Uterus (tissue), 2 donors: ENCODE data around the gene SAMM50.

Experiments
- POLR2A ChIP-seq, 2 donors: fragments of 450-650 bp; IDR thresholded peaks; one replicate each; pipeline ENCODE4 v1.6.1; 2016; ENCODE audit warnings: antibody characterized with exemption in 2 of 2, mild to moderate bottlenecking in 1 of 2, moderate library complexity in 1 of 2
- TF ChIP-seq, protein P1 (sequence below), 4 experiments: fragments of 200-600 bp in 2 of 4; fragments of 450-650 bp in 2 of 4; sonication (generic) in 2 of 4; IDR thresholded peaks; one replicate each; pipeline ENCODE4 v1.5.1; 2016 to 2019; ENCODE audit warnings: antibody characterized with exemption in 4 of 4, mild to moderate bottlenecking in 2 of 4, moderate library complexity in 1 of 4

DNA sequence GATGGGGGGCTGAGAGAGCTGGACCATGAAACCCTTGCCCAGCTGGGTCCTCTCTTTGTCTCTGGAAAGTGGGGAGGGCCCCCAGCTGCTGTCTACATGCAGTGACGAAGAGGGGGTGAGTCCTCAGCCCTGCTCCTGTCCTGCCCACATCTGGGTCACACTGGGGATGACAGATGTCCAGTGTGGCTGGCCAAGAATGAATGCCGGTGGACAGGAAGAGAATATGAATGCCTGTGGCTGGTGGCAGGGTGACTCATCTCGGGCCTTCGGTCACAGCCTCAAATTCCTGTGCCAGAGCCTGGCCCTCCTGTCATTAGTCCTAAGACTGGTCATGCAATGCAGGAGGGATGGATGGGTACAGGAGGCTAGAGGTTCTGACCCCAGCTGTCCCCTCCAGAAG is 33.9 kb upstream of the SAMM50 start:
- TF ChIP-seq, protein P1, sequence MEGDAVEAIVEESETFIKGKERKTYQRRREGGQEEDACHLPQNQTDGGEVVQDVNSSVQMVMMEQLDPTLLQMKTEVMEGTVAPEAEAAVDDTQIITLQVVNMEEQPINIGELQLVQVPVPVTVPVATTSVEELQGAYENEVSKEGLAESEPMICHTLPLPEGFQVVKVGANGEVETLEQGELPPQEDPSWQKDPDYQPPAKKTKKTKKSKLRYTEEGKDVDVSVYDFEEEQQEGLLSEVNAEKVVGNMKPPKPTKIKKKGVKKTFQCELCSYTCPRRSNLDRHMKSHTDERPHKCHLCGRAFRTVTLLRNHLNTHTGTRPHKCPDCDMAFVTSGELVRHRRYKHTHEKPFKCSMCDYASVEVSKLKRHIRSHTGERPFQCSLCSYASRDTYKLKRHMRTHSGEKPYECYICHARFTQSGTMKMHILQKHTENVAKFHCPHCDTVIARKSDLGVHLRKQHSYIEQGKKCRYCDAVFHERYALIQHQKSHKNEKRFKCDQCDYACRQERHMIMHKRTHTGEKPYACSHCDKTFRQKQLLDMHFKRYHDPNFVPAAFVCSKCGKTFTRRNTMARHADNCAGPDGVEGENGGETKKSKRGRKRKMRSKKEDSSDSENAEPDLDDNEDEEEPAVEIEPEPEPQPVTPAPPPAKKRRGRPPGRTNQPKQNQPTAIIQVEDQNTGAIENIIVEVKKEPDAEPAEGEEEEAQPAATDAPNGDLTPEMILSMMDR (IDR thresholded peaks at IDR 0.05), result no peak
- TF ChIP-seq POLR2A (IDR thresholded peaks at IDR 0.05), result no peak
